HepG2 (cell line): Measurements from ENCODE around the gene ELP5. TPM values are rescaled to one million over a fixed set of nuclear protein-coding genes. Genes with fewer than 3 reads are reported as not detected.
A peak's percentile ranks its signal among the peaks of the same experiment; 100 is the strongest.

Source experiments
- ATAC-seq: fragments of 200-7000 bp; cut with Tn5 transposase; 3 replicates; pipeline ENCODE4 v1.9.1; 2020; ENCODE audit warnings: mild to moderate bottlenecking, moderate library complexity
- BruUV-seq: library from RNA; stranded (reverse); fragments of 400-500 nt; replicated peaks from 2 replicates; lab custom pipeline; 2021; lab: Mats Ljungman, UMichigan
- CTCF ChIA-PET: fragments of 300-600 bp; formaldehyde crosslinking; extraction: SDS; loops from one replicate; lab custom pipeline; 2021; ENCODE audit warnings: low total read pairs, inconsistent platforms, low intra/inter-chr PET ratio; lab: Yijun Ruan, JAX
- POLR2A ChIA-PET: fragments of 350-600 bp; sonication (Branson Sonifier 250); formaldehyde crosslinking; loops from one replicate; lab custom pipeline; 2020; ENCODE audit warnings: antibody characterized with exemption, inconsistent platforms; lab: Yijun Ruan, JAX
- DNase-seq: peaks from one replicate; pipeline ENCODE4 v3.0.0-alpha.2; 2015; ENCODE audit warnings: low spot score
- FAIRE-seq: peaks from 3 replicates; lab custom pipeline; 2011; peaks lifted over from hg19 to GRCh38; lab: Jason Lieb, UNC
- H2AFZ ChIP-seq: one replicate; pipeline ENCODE4 v1.6.1; 2011; ENCODE audit warnings: low read length, inconsistent platforms
- H3K27ac ChIP-seq: fragments of 300-600 bp; 3 replicates; pipeline ENCODE4 v1.8.0; 2011; ENCODE audit warnings: mixed run types, mild to moderate bottlenecking, mixed read lengths, low read length, inconsistent platforms; ENCODE audit not compliant: insufficient read depth; ENCODE audit errors: extremely low read length
- H3K27me3 ChIP-seq, 2 experiments: fragments of 200-600 bp in 1 of 2; 2 replicates in 1 of 2; 3 replicates in 1 of 2; pipeline versions ENCODE4 v1.6.0 to v1.8.0; 2011; ENCODE audit warnings: low read length in 2 of 2, mild to moderate bottlenecking in 2 of 2, moderate library complexity in 2 of 2, inconsistent platforms in 1 of 2; ENCODE audit not compliant: insufficient read depth in 2 of 2, control insufficient read depth in 1 of 2
- H3K36me3 ChIP-seq, 2 experiments: fragments of 200-600 bp in 1 of 2; replicated peaks in 1 of 2; 2 replicates in 1 of 2; 3 replicates in 1 of 2; pipeline versions ENCODE4 v1.5.1 to v1.8.0; 2011; ENCODE audit warnings: low read length in 2 of 2, inconsistent platforms in 1 of 2; ENCODE audit not compliant: insufficient read depth in 2 of 2, control insufficient read depth in 1 of 2
- H3K4me1 ChIP-seq: 2 replicates; pipeline ENCODE4 v1.5.1; 2012; ENCODE audit warnings: low read length, inconsistent platforms; ENCODE audit not compliant: insufficient read depth
- H3K4me2 ChIP-seq: 2 replicates; pipeline ENCODE4 v1.6.0; 2011; ENCODE audit warnings: low read depth, low read length, inconsistent platforms
- H3K4me3 ChIP-seq, 3 experiments: fragments of 200-600 bp in 1 of 3; sonication (generic), shearing (Covaris generic) in 1 of 3; replicated peaks in 1 of 3; 2 replicates each; pipeline ENCODE4 v1.5.1; 2011 to 2016; ENCODE audit warnings: low read length in 3 of 3, inconsistent platforms in 2 of 3, low read depth in 2 of 3, mild to moderate bottlenecking in 2 of 3, control low read depth in 1 of 3, mixed read lengths in 1 of 3; ENCODE audit not compliant: insufficient read depth in 1 of 3
- H3K79me2 ChIP-seq: one replicate; pipeline ENCODE4 v1.6.1; 2011; ENCODE audit warnings: low read length, inconsistent platforms; ENCODE audit not compliant: insufficient read depth
- H3K9ac ChIP-seq: 2 replicates; pipeline ENCODE4 v1.6.0; 2011; ENCODE audit warnings: mild to moderate bottlenecking, low read depth, low read length, inconsistent platforms; ENCODE audit not compliant: insufficient read depth
- H3K9me3 ChIP-seq: 2 replicates; pipeline ENCODE4 v1.5.1; 2012; ENCODE audit warnings: mild to moderate bottlenecking, low read length
- H4K20me1 ChIP-seq: 2 replicates; pipeline ENCODE4 v1.6.0; 2011; ENCODE audit warnings: inconsistent platforms, mild to moderate bottlenecking, low read length, moderate library complexity; ENCODE audit not compliant: insufficient read depth
- FOSL1 ChIP-seq: sonication (generic); formaldehyde crosslinking; IDR thresholded peaks from 2 replicates; pipeline ENCODE4 v1.9.0; 2021; ENCODE audit warnings: missing genetic modification reagents, borderline replicate concordance
- HMG20B ChIP-seq: conservative IDR thresholded peaks from 2 replicates; pipeline ENCODE4 v1.6.1; 2016; ENCODE audit warnings: missing genetic modification reagents, missing compliant biosample characterization
- MTF1 ChIP-seq: sonication (generic); formaldehyde crosslinking; IDR thresholded peaks from 2 replicates; pipeline ENCODE4 v1.5.0; 2020; ENCODE audit warnings: missing genetic modification reagents
- POLR2G ChIP-seq: fragments of 200-400 bp; formaldehyde crosslinking; IDR thresholded peaks from 2 replicates; pipeline ENCODE4 v1.6.1; 2018; ENCODE audit warnings: mild to moderate bottlenecking, low read depth, low read length, moderate library complexity
- RBFOX2 ChIP-seq: fragments of 200-400 bp; formaldehyde crosslinking; IDR thresholded peaks from 2 replicates; pipeline ENCODE4 v1.6.1; 2017; ENCODE audit warnings: low read depth, mild to moderate bottlenecking, low read length
- RXRA ChIP-seq: sonication (generic); formaldehyde crosslinking; IDR thresholded peaks from 2 replicates; pipeline ENCODE4 v1.5.1; 2020; ENCODE audit warnings: missing genetic modification reagents
- TP53 ChIP-seq: sonication (generic); formaldehyde crosslinking; conservative IDR thresholded peaks from 2 replicates; pipeline ENCODE4 v1.4.0; 2020; ENCODE audit warnings: missing genetic modification reagents
- ZBTB1 ChIP-seq: sonication (generic); formaldehyde crosslinking; IDR thresholded peaks from 2 replicates; pipeline ENCODE4 v1.4.0; 2020; ENCODE audit warnings: missing genetic modification reagents, borderline replicate concordance
- ZBTB3 ChIP-seq: sonication (generic); formaldehyde crosslinking; IDR thresholded peaks from 2 replicates; pipeline ENCODE4 v1.4.0; 2020; ENCODE audit warnings: low read depth, mild to moderate bottlenecking, moderate library complexity, missing genetic modification reagents, borderline replicate concordance
- ZFP36 ChIP-seq: fragments of 150-350 bp; IDR thresholded peaks from 2 replicates; pipeline ENCODE4 v1.6.1; 2018; ENCODE audit warnings: borderline replicate concordance, low read length, low read depth; ENCODE audit not compliant: partially characterized antibody
- WGBS: methylation state at CpG from one replicate; pipeline ENCODE4 v1.1.6; 2017; ENCODE audit warnings: low lambda C conversion rate; 5-methylcytosine and 5-hydroxymethylcytosine counted together
- in situ Hi-C: cut with HindIII; loops from 2 replicates; pipeline ENCODE4 v1.10.0; 2017; ENCODE audit warnings: low pct_unique_long_range_greater_than_20kb; ENCODE audit not compliant: extremely low pct_ligation_motif_present
- intact Hi-C: fragments of 100-400 bp; cut with micrococcal nuclease; formaldehyde crosslinking; loops from one replicate; pipeline ENCODE4 v1.10.0; 2022; ENCODE audit not compliant: unreplicated experiment
- polyA plus RNA-seq, 8 experiments: library from polyadenylated mRNA; depleted of rRNA in 3 of 8; stranded (reverse) in 7 of 8; unstranded in 1 of 8; fragments of >200 nt; fragmentation: Illumina TruSeq in 4 of 8; extraction: Trizol in 4 of 8; gene quantifications; 2 replicates each; pipeline versions ENCODE4 v1.2.1 to v1.2.3, GENCODE V29; 2011 to 2016; ENCODE audit warnings: low read depth in 4 of 8, missing spikeins in 1 of 8, mixed read lengths in 1 of 8; ENCODE audit not compliant: insufficient read depth in 1 of 8
- total RNA-seq, 5 experiments: library from RNA; depleted of rRNA; stranded (reverse); fragments of >200 nt; fragmentation: Illumina TruSeq; extraction: Trizol; gene quantifications; 2 replicates each; pipeline ENCODE4 v1.2.3, GENCODE V29; 2016; ENCODE audit warnings: low read depth in 1 of 5

The ELP5 gene
- total and polyA plus RNA-seq, 2 of the 13 experiments (the other 11 are each of a cell fraction or from before 2014, with no cell fraction given) = 67.6 to 69.8 TPM

GRCh38 chr17:7224110-7224509 lies 27.9 kb upstream of the ELP5 start:
- peaks cover 24% of the 10 kb centered on the region for H3K4me1 ChIP-seq
- POLR2A ChIA-PET = interaction anchor here (6.8 kb wide), 1 partner anchor 12 kb away, joined by 140 read pairs; the partner anchor contains the start of genes DVL2 and PHF23
- TF ChIP-seq MTF1 (CRISPR knock-in tag) (no peak), TP53 (CRISPR knock-in tag) (no peak), ZBTB1 (no peak), HMG20B (CRISPR knock-in tag) (no peak), FOSL1 (CRISPR knock-in tag) (no peak), ZFP36 (no peak), RXRA (no peak), ZBTB3 (CRISPR knock-in tag) (no peak), POLR2G (peak; percentile 57; the same call in 1 of the 2 replicates), RBFOX2 (peak; percentile 42; the same call in 1 of the 2 replicates)
- TF ChIP-seq, all 625 proteins: peak for 2
- Histone ChIP-seq H3K79me2 (peaks cover 14% of the 10 kb centered on the region), H4K20me1 (peaks cover 10% of the 10 kb centered on the region; the same call in 1 of the 2 replicates), H3K4me2 (no peak overlapping the region), H3K27me3 (no peaks in the 10 kb centered on the region; a peak in 1 of 5 replicates), H3K4me3 (no peak overlapping the region), H2AFZ (no peak overlapping the region), H3K36me3 (peaks cover 21 to 75% of the 10 kb centered on the region in 2 experiments; a peak in 4 of 5 replicates), H3K9ac (no peak overlapping the region), H3K9me3 (no peaks in the 10 kb centered on the region), H3K27ac (no peak overlapping the region)
- no peak for FAIRE-seq
- intact Hi-C loops = no loop called here
- CTCF ChIA-PET = no interaction called here
- 93% methylated on average over 3 of the region's 10 CpGs for WGBS
- in situ Hi-C loops = no loop called here
- ATAC-seq = no peak
- DNase-seq = no peak
- TSS peak; percentile 13 for BruUV-seq
